Measurements from ENCODE around the gene DRGX.

DNA sequence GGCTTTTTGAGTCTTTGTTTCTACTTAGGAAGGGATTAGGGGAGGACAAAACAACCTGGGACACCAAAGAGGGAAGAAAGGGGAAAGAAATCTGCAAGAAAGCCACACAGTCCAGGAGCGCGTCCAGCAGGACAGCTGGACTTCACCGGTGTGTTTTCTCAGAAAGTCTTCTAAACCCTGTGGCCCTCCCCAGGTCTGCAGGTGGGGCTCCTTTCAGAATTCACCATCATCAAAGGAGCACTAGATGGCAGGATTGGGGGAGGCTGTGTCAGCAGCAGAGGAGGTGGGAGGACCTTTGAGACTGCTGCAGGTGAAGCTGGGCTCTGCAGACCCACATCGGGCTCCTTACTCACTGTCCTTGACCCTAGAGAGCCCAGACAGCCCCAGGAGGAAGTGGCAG, 13.9 kb upstream of the DRGX start:
- TF ChIP-seq, protein P1, sequence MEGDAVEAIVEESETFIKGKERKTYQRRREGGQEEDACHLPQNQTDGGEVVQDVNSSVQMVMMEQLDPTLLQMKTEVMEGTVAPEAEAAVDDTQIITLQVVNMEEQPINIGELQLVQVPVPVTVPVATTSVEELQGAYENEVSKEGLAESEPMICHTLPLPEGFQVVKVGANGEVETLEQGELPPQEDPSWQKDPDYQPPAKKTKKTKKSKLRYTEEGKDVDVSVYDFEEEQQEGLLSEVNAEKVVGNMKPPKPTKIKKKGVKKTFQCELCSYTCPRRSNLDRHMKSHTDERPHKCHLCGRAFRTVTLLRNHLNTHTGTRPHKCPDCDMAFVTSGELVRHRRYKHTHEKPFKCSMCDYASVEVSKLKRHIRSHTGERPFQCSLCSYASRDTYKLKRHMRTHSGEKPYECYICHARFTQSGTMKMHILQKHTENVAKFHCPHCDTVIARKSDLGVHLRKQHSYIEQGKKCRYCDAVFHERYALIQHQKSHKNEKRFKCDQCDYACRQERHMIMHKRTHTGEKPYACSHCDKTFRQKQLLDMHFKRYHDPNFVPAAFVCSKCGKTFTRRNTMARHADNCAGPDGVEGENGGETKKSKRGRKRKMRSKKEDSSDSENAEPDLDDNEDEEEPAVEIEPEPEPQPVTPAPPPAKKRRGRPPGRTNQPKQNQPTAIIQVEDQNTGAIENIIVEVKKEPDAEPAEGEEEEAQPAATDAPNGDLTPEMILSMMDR (IDR thresholded peaks at IDR 0.05): no peak
- TF ChIP-seq POLR2A (IDR thresholded peaks at IDR 0.05): no peak
